NCI-H1930 (cell line): Measurements from ENCODE around the gene DCHS2.
A peak's percentile ranks its signal among the peaks of the same experiment; 100 is the strongest.

Source experiments
- DNase-seq, 2 experiments: peaks; one replicate each; lab custom pipeline; 2025; lab: John Stamatoyannopoulos, UW

DCHS2 gene

DNA sequence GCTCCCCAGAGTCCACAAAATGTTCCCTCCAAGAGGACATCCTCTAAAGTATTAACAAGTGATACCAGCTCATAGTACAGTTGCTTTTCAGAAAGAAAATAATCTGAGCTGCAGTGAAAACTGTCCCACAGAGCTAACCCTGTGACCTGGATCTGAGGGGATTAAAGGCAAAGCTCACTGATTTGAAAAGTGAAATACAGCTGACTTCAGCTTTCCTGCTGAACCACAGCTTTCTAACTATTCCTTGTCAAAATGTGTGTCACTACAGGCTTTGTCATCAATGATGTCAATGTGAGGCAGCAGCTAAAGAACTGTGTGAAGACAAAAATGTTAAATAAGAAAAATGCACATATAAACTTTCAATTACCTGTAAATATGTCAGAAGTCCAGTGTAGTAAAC is 36.9 kb downstream of the DCHS2 start:
- DNase-seq = no peak

DNA sequence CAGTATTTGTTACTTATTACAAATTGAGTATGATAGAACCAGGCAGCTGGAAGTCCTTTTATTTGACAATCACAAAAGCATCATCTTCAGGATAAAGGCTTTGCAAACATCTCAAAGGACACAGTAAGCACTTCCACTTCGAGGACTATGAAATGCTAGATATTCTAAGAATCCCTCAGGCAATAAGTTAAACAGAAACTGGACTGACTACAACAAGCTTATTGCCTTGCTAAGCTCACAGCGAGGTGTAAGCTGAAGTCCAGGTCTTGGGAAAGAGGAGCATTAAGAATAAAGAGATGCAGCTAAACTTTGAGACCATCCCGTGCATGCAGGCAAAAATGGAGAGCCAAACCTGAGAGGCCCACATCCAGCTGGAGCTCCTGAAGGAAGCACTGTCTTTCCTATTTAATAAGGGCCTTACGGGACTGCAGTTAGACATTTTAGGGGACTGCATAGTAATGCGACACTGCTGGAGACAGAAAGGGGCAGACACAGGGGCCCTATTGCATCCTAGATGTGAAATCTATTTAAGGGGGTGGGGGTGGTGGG is 38.7 kb downstream of the DCHS2 start:
- no peak for DNase-seq

DNA sequence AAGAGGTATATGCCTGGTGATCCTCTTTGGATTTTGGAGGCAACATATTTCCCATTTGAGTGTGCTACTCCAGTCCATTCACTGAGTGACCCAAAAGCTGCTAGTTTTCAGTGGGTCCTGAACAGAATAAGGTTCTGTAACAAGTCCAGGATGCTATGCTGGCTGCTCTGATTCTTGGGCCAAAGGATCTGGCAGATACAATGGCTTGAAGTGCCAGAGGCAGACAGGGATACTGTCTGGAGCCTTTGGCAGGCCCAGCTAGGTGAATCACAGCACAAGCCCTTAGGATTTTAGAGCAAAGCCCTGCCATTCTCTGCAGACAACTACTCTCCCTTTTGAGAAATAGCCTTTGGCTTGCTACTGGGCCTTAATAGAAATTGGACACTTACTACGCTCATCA is 40.6 kb downstream of the DCHS2 start:
- no peak for DNase-seq

DNA sequence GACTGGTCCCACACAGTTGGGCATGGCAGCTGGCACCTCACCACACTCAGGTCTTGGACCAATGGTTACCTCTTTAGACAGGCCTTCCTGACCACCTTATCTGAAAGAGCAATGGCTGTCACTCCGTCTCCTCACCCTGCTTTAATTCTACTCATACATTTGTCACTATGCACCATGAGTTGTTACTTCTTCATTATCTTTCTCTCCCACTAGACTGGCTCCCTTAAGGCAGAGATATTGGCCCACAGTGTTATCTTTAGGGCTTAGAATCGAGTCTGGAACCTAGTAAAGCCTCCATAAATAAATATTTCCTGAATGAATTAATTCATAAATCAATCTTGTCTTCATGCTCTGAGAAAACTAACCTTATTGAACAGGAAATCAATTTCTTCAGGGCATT is 46.6 kb downstream of the DCHS2 start:
- no peak for DNase-seq

DNA sequence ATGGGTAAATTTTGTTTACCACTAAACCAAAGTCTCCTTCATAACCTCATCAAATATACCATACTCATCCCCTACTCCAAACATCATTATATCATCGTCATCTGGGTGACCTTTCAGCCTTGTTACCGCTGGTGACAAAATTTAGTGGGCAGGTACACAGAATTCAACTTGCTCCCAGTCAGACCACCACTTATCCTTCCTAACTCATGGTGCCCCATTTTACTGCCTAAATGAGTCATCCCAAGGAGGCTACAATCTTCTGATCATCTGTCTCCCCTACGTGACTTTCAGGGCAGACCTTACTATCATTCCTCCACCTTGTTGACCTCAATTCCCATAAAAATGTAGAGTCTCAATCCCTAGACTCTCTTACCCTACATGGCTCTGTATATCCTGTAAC is 49.6 kb downstream of the DCHS2 start:
- no peak for DNase-seq

DNA sequence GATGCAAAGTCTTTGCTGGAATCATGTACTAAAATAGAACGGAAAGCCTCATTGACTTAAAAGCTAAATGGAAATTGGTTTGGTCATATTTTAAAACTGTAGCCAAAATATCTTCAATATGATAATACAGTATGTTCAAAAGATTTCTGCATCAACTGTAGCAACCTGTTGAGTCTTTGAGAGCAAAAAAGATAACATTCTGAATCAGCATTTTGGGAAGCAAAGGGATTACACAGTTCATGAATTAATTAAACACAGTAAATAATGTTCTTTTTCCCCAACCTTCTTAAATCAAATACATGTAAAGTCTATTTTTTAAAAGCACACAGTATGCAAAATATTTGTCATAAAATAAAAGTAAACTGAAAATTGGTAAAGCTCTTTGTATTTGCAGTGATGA is 50.5 kb downstream of the DCHS2 start:
- DNase-seq = no peak

- no peak for DNase-seq
Observed at GRCh38 chr4:154439224-154439623, 52.4 kb downstream of the DCHS2 start.

DNA sequence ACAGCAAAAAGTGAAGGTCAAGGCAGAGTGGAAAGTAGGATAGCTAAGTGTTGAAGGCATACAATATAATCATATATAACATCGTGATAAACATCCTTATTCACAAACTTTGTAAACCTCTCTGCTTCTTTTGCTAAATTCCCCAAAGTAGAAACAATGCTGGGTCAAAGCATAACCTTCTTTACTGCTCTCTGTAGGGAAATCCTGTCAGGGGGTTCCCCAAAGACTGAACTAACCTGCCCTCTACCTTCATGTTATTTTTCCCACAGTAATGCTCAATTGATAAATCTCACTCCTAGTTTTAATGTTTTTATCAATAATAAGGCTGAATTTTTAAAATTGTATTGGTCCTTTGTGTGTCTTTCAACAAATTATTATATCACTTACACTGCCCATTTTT is 55.7 kb downstream of the DCHS2 start:
- DNase-seq = no peak

DNA sequence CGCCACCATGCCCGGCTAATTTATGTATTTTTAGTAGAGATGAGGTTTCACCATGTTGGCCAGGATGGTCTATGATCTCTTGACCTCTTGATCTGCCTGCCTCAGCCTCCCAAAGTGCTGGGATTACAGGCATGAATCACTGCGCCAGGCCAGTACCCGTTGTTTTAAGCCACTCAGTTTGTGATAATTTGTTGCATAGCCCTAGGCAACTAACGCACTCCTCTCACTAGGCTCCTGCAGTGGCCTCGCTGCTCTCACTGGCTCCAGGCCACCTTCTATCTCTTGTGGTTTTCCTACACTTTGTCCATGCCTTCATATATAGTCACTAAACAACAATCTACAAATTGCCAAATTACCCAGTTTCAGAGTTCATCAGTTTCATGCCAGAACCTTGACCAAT is 58.1 kb downstream of the DCHS2 start:
- DNase-seq = no peak

DNA sequence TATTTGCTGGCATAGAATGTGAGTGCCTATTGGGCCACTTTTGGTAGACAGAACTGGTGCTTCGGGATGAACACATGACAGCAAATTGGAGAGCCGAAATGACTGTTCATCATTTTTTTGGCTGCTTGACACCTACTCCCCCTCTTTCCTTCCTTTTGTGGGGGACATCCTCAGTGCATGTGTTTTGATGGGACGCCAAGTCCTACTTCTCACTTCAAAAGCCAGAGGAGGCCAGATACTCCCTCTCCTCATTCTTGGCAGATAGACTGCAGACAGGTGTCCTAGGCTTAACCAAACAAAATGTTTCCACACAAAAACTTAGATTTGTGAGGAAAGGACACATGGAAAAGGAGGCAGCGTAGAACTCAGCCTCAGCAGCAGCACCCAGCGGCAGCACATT is 62.4 kb downstream of the DCHS2 start:
- DNase-seq = no peak

- DNase-seq = no peak
Observed at GRCh38 chr4:154427149-154427548, 64.5 kb downstream of the DCHS2 start.

- DNase-seq = no peak
Observed at GRCh38 chr4:154425514-154425913, 66.1 kb downstream of the DCHS2 start.

DNA sequence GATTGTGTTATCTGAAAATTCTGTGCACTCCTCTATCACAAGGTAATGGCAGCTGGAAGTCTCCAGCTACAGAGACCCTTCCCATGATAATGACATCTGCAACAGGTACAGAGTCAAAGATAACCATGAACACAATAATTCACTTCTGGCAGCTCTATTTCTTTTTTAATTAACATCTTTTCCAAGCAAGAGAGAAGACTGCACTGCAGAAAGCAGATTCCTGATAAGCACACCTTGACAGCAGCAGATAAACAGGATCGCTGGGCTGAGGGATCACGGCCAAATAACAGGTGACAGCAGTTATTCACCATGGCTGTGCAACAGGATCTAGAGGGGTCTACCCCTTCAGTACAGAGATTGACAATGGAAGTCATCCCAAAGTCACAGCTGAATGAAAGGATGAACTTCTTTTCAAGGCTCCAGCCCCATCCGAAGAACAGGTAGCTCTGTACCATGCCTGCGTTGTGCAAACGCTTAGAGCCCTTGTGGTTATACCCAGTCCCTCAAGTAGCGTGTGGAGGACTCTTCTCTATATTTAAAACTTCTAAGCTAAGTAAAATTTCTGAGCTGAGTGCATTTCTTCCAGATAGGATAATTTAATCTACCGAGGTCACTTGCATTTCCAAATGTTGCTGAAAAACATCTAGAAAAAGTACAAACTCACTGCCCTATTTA is 66.7 kb downstream of the DCHS2 start:
- DNase-seq = no peak

DNA sequence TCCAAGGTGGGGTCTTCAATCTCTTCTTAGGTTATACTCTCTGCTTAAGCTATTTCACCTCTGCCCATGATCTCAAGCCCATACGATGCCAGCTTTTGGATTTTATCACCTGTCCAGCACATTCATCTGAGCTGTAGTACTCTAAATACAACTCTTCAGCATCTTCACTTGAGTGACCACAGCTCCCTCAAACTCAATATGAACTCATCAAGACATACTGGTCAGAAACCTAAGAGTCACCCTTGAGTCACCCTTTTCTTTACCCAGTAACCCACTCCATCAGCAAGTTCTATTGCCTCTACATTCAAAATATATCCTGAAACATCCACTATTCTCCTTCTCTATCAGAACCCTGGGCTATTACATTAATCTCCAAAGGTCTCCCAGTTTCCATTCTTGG is 69.4 kb downstream of the DCHS2 start:
- DNase-seq = no peak

DNA sequence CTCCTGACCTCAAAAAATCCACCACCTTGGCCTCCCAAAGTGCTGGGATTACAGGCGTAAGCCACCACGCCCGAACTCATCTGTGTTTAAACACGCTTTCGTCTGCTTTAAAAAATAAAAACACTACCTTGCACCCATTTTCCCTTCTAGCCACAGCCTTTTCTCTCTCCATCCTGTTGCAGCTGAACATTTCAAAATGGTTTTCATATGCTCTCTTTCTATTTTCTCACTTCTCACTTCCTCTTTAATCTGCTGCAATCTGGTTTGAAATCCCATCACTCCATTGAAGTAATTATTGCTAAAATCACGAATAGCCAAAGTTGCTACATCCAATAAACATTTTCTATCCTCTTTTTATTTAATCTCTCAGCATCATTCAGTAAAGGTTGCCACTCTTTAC is 70.0 kb downstream of the DCHS2 start:
- no peak for DNase-seq

DNA sequence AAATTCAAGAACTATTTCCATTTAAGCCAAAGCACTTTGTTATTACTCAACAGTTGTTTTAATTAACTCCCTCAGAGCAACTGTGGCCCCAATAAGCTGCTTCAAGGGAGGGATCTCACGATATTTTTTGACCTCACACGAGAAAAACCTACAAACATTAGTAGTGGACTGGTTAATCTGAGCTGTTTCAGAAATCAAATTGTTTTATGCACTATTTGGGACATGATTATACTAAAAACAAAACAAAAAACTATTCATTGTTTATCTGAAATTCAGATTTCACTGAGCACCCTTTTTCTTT is 74.3 kb downstream of the DCHS2 start:
- no peak for DNase-seq

DNA sequence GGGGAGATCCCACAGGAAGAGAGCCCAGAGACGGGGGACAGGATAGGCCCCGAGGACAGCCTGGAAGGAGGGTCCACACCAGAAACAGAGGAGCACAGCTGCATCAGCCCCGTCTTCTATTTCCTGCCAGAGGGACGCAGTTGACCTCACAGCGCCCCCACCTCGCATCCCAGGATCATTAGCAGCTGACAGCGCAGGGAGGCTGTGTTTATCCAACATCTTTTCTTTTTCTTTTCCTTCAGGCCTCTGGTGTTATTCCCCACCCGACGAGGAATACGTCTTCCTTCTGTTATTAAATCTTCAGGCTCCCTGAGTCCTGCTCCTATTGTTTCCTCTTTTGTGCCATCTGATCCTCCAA is 75.4 kb downstream of the DCHS2 start:
- no peak for DNase-seq

DNA sequence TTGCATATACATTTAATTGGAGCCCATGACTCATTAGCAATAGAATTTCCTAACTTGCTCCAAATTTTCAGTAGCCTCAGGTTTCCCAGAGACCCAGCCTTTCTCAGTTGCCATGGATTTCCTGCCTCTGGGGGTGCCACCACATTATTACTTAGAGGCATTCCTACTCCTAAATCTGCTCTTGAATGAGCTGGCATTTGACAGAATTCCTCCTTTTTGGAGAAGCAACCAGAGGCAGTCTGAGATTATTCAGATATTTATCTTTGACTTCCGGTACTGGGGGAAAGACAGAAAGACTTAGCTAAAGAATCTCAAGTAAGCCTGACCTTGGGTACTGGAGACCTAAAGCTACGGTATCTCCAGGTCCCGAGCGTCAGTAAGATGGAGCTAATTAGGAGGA is 76.3 kb downstream of the DCHS2 start:
- DNase-seq = no peak

GRCh38 chr4:154414796-154415195 is 76.8 kb downstream of the DCHS2 start:
- DNase-seq = no peak

- no peak for DNase-seq
Observed at GRCh38 chr4:154414371-154414770, 77.2 kb downstream of the DCHS2 start.

GRCh38 chr4:154407443-154407842 is 84.2 kb downstream of the DCHS2 start:
- no peak for DNase-seq

DNA sequence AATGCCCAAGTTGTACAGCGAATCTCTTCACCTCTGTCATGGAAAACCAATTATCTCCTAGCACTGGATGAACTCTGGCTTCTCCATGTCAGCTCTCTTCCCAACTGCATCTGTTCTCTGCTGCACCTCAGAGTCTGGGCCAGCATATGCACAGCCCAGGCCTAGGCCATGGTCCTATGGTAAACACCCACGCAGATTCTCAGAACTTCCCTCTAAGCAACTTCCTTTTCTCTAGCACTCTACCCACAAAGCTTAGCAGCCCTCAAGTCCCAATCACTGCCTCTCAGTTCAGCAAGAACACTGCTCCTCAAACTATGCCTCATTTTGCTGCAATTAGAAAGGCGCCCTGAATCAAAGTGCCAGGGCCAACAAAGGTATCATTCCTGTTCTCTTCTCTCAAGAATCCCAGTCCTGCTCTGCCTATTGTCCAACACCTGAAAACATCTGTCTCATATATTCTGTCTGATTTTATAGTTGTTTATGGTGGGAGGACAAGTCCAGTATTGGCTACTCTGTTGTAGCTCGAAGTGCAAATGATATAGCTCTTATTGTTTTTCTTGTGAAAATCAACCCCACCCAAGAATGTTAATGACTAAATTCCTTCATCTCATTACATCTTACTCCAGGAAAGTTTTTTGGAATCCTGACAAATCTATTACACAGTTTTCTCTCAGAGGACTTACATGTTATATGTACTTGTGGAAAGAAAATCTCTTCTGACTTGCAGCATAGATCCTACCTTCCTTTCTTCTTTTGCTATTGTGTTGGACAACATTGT is 85.4 kb downstream of the DCHS2 start:
- no peak for DNase-seq

DNA sequence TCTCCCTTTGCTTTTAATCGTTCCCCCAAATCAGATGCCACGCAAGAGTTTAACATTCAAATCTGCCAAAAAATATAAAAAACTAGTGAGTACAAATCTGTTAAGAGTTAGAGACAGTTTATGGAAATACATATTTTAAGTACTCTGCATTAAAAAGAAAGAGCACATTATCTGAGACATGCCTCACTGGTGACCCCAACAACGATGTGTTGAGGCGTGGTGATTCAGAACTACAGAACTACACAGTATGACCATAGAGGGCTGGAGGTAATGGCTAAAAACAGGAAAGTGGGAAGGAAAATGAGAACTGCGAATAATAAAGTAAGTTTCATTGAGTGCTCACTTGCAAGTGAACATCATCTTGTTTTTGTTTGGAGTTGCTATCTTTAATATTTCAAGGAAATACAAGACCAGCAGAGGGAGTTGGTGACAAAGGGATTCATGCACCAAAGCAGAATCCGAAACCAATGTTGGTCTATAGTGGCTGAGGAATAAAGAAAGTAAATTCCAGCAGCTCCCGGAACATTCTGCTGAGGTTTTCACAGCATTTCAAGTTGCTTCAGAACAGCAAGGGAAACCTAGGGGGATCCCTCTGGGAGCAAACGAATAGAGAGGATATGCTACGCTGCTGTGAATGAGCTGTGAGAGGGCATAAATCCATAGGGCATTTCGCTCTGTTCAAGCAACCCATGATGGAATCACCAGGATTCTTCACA is 92.2 kb downstream of the DCHS2 start:
- peak in 1 of 2 experiments; percentile 7 for DNase-seq
